Breast epithelium (tissue), 4 donors: ENCODE data around the gene RBMY1D. TPM values are rescaled to one million over a fixed set of nuclear protein-coding genes. Genes with fewer than 3 reads are reported as not detected.

Source experiments
- DNase-seq, 2 donors: peaks; one replicate each; pipeline ENCODE4 v3.0.0-alpha.2; 2019; ENCODE audit warnings: low spot score in 2 of 2
- H3K27ac ChIP-seq, 2 donors: fragments of 200-600 bp; sonication (generic) in 1 of 2; one replicate each; pipeline ENCODE4 v1.5.1; 2016 to 2019; ENCODE audit warnings: mild to moderate bottlenecking in 1 of 2
- H3K27me3 ChIP-seq, 2 donors: fragments of 200-600 bp; sonication (generic) in 1 of 2; one replicate each; pipeline versions ENCODE4 v1.5.1 to v1.6.0; 2017 to 2019; ENCODE audit warnings: control low read depth in 1 of 2, mild to moderate bottlenecking in 1 of 2
- H3K36me3 ChIP-seq: fragments of 200-600 bp; one replicate; pipeline ENCODE4 v1.5.1; 2019
- H3K4me1 ChIP-seq, 2 donors: fragments of 200-600 bp; sonication (generic); one replicate each; pipeline ENCODE4 v1.5.1; 2016 to 2019; ENCODE audit warnings: control low read depth in 1 of 2
- H3K4me3 ChIP-seq, 3 donors: fragments of 200-600 bp; sonication (generic); 1 replicate in 2 of 3; 2 replicates in 1 of 3; pipeline ENCODE4 v1.5.1; 2016 to 2019; ENCODE audit warnings: mild to moderate bottlenecking in 3 of 3, moderate library complexity in 2 of 3
- H3K9me3 ChIP-seq, 2 donors: fragments of 200-600 bp; sonication (generic) in 1 of 2; one replicate each; pipeline ENCODE4 v1.5.1; 2016 to 2019; ENCODE audit warnings: control low read depth in 1 of 2
- CTCF ChIP-seq, 3 donors: fragments of 450-650 bp; IDR thresholded peaks; one replicate each; pipeline ENCODE4 v1.5.1; 2016 to 2017; ENCODE audit warnings: antibody characterized with exemption in 3 of 3, mild to moderate bottlenecking in 3 of 3, moderate library complexity in 3 of 3
- POLR2A ChIP-seq: fragments of 450-650 bp; IDR thresholded peaks from one replicate; pipeline ENCODE4 v1.6.1; 2016; ENCODE audit warnings: antibody characterized with exemption, mild to moderate bottlenecking, moderate library complexity
- POLR2AphosphoS5 ChIP-seq, 3 donors: sonication (generic); formaldehyde crosslinking; IDR thresholded peaks; one replicate each; pipeline ENCODE4 v1.6.1; 2017; ENCODE audit warnings: antibody characterized with exemption in 3 of 3
- intact Hi-C: fragments of 100-400 bp; cut with DNase I; formaldehyde crosslinking; loops from one replicate; pipeline ENCODE4 v1.15.1; 2023; ENCODE audit warnings: low total_unique reads
- total RNA-seq, 3 donors: library from RNA; depleted of rRNA; stranded (reverse); fragments of >200 nt; gene quantifications; one replicate each; pipeline ENCODE4 v1.1.0, GENCODE V29; 2016

Gene RBMY1D
- total RNA-seq, 3 donors from 2014 or later: not detected

DNA sequence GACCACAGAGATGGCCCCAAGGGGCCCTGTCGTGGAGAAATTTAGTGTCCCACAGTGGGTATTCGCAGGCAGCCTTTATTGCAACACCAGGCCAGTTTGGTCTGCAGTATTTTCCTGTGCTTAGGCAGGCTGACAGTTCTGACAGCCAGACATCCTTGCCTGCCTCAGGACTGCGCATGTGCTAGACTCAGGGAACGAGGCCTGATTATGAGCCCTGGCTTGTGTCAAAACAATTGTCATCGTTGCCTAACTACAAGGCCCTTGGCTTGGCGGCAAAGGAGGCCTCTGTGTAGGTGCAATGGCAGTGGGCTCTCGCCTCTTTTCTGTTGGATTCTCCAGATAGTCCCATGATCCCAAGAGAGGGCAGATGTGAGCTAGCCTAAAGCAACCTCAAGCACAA, 59.3 kb downstream of the RBMY1D start:
- no peaks in the 10 kb centered on the region for H3K4me1 ChIP-seq
- intact Hi-C loops: no loop called here
- H3K27ac ChIP-seq: no peak overlapping the region
- no peak for DNase-seq
- TF ChIP-seq POLR2A: no peak
- no peak for TF ChIP-seq CTCF (IDR thresholded peaks at IDR 0.05)
- no peak for TF ChIP-seq POLR2AphosphoS5 (IDR thresholded peaks at IDR 0.05)
- no peaks in the 10 kb centered on the region for H3K9me3 ChIP-seq
- no peaks in the 10 kb centered on the region for H3K36me3 ChIP-seq
- no peaks in the 10 kb centered on the region for H3K27me3 ChIP-seq
- H3K4me3 ChIP-seq: no peak overlapping the region

Other genes starting within 250 kb of the RBMY1D start
- gene RBMY1E, start 23.5 kb upstream of the RBMY1D start, total RNA-seq: not detected